Activated T-cell treated with anti-CD3 and anti-CD28 coated beads for 4 hours (primary cell): ENCODE data around the gene TECRL.

Source experiments
- DNase-seq: peaks from one replicate; pipeline ENCODE4 v3.0.0-alpha.2; 2020

Gene TECRL

GRCh38 chr4:64326507-64326906 is 82.7 kb downstream of the TECRL start:
- DNase-seq, result no peak

- DNase-seq, result no peak
Measured at GRCh38 chr4:64306255-64306565, 103.0 kb downstream of the TECRL start.

- DNase-seq, result no peak
Measured at GRCh38 chr4:64305565-64306254, 103.5 kb downstream of the TECRL start.

GRCh38 chr4:64272432-64272831 is 136.8 kb downstream of the TECRL start:
- no peak for DNase-seq

GRCh38 chr4:64271601-64272081 is 137.6 kb downstream of the TECRL start:
- DNase-seq, result no peak

GRCh38 chr4:64266669-64267068 is 142.6 kb downstream of the TECRL start:
- DNase-seq, result no peak

- no peak for DNase-seq
Measured at GRCh38 chr4:64266263-64266662, 143.0 kb downstream of the TECRL start.

- DNase-seq, result no peak
Measured at GRCh38 chr4:64251781-64252180, 157.5 kb downstream of the TECRL start.

GRCh38 chr4:64250488-64250887 is 158.8 kb downstream of the TECRL start:
- DNase-seq, result no peak

- no peak for DNase-seq
Measured at GRCh38 chr4:64250061-64250460, 159.2 kb downstream of the TECRL start.

- DNase-seq, result no peak
Measured at GRCh38 chr4:64248186-64248585, 161.1 kb downstream of the TECRL start.

- DNase-seq, result no peak
Measured at GRCh38 chr4:64230709-64231310, 178.4 kb downstream of the TECRL start.
